NB4 (cell line): ENCODE measurements around the gene SUSD4.

Source experiments
- POLR2A ChIP-seq: IDR thresholded peaks from 2 replicates; pipeline ENCODE4 v1.6.1; 2011; ENCODE audit warnings: mild to moderate bottlenecking; ENCODE audit not compliant: insufficient read length; ENCODE audit errors: extremely low read depth
- TF ChIP-seq, protein P1 (sequence below): IDR thresholded peaks from one replicate; pipeline ENCODE4 v1.5.1; 2012; ENCODE audit warnings: low read depth, low read length

DNA sequence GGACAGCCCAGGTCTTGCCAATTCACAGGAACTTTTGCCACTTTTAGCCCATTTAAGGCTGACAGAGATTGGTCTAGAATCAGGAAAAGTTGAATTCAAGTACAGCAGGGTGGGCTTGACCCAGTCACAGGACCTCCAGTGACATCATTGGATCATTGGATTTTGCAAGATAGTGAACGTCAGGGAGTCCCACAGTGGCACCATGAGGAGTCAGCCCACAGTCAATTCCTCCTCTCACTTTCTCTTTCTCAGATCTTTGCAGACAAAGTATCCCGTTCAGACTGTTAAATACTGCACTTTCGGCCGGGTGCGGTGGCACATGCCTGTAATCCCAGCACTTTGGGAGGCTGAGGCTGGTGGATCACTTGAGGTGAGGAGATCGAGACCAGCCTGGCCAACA lies 163.1 kb downstream of the SUSD4 start:
- TF ChIP-seq, protein P1, sequence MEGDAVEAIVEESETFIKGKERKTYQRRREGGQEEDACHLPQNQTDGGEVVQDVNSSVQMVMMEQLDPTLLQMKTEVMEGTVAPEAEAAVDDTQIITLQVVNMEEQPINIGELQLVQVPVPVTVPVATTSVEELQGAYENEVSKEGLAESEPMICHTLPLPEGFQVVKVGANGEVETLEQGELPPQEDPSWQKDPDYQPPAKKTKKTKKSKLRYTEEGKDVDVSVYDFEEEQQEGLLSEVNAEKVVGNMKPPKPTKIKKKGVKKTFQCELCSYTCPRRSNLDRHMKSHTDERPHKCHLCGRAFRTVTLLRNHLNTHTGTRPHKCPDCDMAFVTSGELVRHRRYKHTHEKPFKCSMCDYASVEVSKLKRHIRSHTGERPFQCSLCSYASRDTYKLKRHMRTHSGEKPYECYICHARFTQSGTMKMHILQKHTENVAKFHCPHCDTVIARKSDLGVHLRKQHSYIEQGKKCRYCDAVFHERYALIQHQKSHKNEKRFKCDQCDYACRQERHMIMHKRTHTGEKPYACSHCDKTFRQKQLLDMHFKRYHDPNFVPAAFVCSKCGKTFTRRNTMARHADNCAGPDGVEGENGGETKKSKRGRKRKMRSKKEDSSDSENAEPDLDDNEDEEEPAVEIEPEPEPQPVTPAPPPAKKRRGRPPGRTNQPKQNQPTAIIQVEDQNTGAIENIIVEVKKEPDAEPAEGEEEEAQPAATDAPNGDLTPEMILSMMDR: no peak
- no peak for TF ChIP-seq POLR2A
